IMR-90 (cell line): Measurements from ENCODE around the gene TSHZ1. TPM values are rescaled to one million over a fixed set of nuclear protein-coding genes. Genes with fewer than 3 reads are reported as not detected.

Experiments
- ATAC-seq: fragments of 200-7000 bp; cut with Tn5 transposase; 2 replicates; pipeline ENCODE4 v1.9.1; 2020; ENCODE audit warnings: low read depth, mild to moderate bottlenecking, moderate library complexity
- BruUV-seq: library from RNA; stranded (reverse); fragments of 400-500 nt; replicated peaks from 2 replicates; lab custom pipeline; 2021; lab: Mats Ljungman, UMichigan
- CTCF ChIA-PET: fragments of 300-600 bp; formaldehyde crosslinking; extraction: SDS; loops from one replicate; lab custom pipeline; 2021; ENCODE audit warnings: antibody characterized with exemption; lab: Yijun Ruan, JAX
- POLR2A ChIA-PET: fragments of 300-600 bp; sonication (Branson Sonifier 250); formaldehyde crosslinking; loops from one replicate; lab custom pipeline; 2022; ENCODE audit warnings: antibody characterized with exemption; ENCODE audit not compliant: unreplicated experiment; lab: Charles Lee
- DNase-seq: peaks from one replicate; pipeline ENCODE4 v3.0.0; 2013
- H2AFZ ChIP-seq: replicated peaks from 2 replicates; pipeline ENCODE3; 2013; ENCODE audit warnings: low read length, mild to moderate bottlenecking; ENCODE audit not compliant: poor library complexity
- H2AK5ac ChIP-seq: 2 replicates; pipeline ENCODE4 v1.6.1; 2013; ENCODE audit warnings: low read depth, low read length, inconsistent platforms
- H2AK9ac ChIP-seq: replicated peaks from 2 replicates; pipeline ENCODE3; 2013; ENCODE audit warnings: mild to moderate bottlenecking, low read depth, low read length, moderate library complexity; ENCODE audit not compliant: poor library complexity
- H2BK120ac ChIP-seq: 2 replicates; pipeline ENCODE4 v1.6.1; 2013; ENCODE audit warnings: low read depth, low read length, inconsistent platforms
- H2BK15ac ChIP-seq: 3 replicates; pipeline ENCODE4 v1.6.1; 2013; ENCODE audit warnings: low read depth, low read length, inconsistent platforms
- H2BK20ac ChIP-seq: 2 replicates; pipeline ENCODE4 v1.6.1; 2013; ENCODE audit warnings: low read depth, mild to moderate bottlenecking, inconsistent platforms, low read length, moderate library complexity
- H2BK5ac ChIP-seq: 2 replicates; pipeline ENCODE4 v1.6.1; 2013; ENCODE audit warnings: mild to moderate bottlenecking, low read depth, low read length, inconsistent platforms; ENCODE audit not compliant: poor library complexity, severe bottlenecking
- H3K14ac ChIP-seq: replicated peaks from 2 replicates; pipeline ENCODE4 v1.6.1; 2013; ENCODE audit warnings: low read depth, low read length, inconsistent platforms
- H3K18ac ChIP-seq: 2 replicates; pipeline ENCODE4 v1.6.1; 2013; ENCODE audit warnings: low read depth, low read length, control low read depth
- H3K23ac ChIP-seq: 2 replicates; pipeline ENCODE4 v1.6.1; 2013; ENCODE audit warnings: low read depth, low read length, inconsistent platforms
- H3K27ac ChIP-seq: 2 replicates; pipeline ENCODE4 v1.5.1; 2013; ENCODE audit warnings: mild to moderate bottlenecking, control low read depth, low read length; ENCODE audit not compliant: insufficient read depth
- H3K27me3 ChIP-seq: 2 replicates; pipeline ENCODE4 v1.6.1; 2013; ENCODE audit warnings: low read length; ENCODE audit not compliant: control insufficient read depth, insufficient read depth
- H3K36me3 ChIP-seq: 2 replicates; pipeline ENCODE4 v1.6.1; 2013; ENCODE audit warnings: low read length, mixed read lengths; ENCODE audit not compliant: control insufficient read depth, insufficient read depth
- H3K4ac ChIP-seq: 2 replicates; pipeline ENCODE4 v1.6.1; 2013; ENCODE audit warnings: low read depth, low read length, inconsistent platforms
- H3K4me1 ChIP-seq: 2 replicates; pipeline ENCODE4 v1.6.1; 2013; ENCODE audit warnings: low read length, mixed read lengths; ENCODE audit not compliant: control insufficient read depth, insufficient read depth
- H3K4me2 ChIP-seq: 2 replicates; pipeline ENCODE4 v1.6.1; 2013; ENCODE audit warnings: low read depth, mild to moderate bottlenecking, control low read depth, low read length, moderate library complexity
- H3K4me3 ChIP-seq: 2 replicates; pipeline ENCODE4 v1.5.1; 2013; ENCODE audit warnings: low read depth, mild to moderate bottlenecking, control low read depth, low read length, moderate library complexity; ENCODE audit not compliant: insufficient read depth
- H3K56ac ChIP-seq: 2 replicates; pipeline ENCODE4 v1.6.1; 2013; ENCODE audit warnings: low read length, inconsistent platforms; ENCODE audit not compliant: insufficient read depth; ENCODE audit errors: extremely low read depth
- H3K79me1 ChIP-seq, 2 experiments: 2 replicates each; pipeline ENCODE4 v1.6.1; 2013; ENCODE audit warnings: low read length in 2 of 2, inconsistent platforms in 1 of 2, low read depth in 1 of 2
- H3K9ac ChIP-seq: 2 replicates; pipeline ENCODE4 v1.6.1; 2013; ENCODE audit warnings: low read depth, low read length, control low read depth
- H3K9me1 ChIP-seq: 2 replicates; pipeline ENCODE4 v1.6.1; 2013; ENCODE audit warnings: low read length, inconsistent platforms; ENCODE audit not compliant: insufficient read depth
- H3K9me3 ChIP-seq: 2 replicates; pipeline ENCODE4 v1.6.1; 2013; ENCODE audit warnings: low read length; ENCODE audit not compliant: control insufficient read depth, insufficient read depth
- H4K20me1 ChIP-seq: 2 replicates; pipeline ENCODE4 v1.6.1; 2013; ENCODE audit warnings: low read length, inconsistent platforms; ENCODE audit not compliant: insufficient read depth
- H4K5ac ChIP-seq: 2 replicates; pipeline ENCODE4 v1.6.1; 2013; ENCODE audit warnings: mild to moderate bottlenecking, low read depth, low read length, control low read depth
- H4K8ac ChIP-seq, 2 experiments: 2 replicates each; pipeline ENCODE4 v1.6.1; 2013; ENCODE audit warnings: low read depth in 2 of 2, low read length in 2 of 2, control low read depth in 1 of 2, inconsistent platforms in 1 of 2
- H4K91ac ChIP-seq: 2 replicates; pipeline ENCODE4 v1.6.1; 2013; ENCODE audit warnings: low read depth, low read length, inconsistent platforms; ENCODE audit not compliant: insufficient read depth
- MAFK ChIP-seq: IDR thresholded peaks from 2 replicates; pipeline ENCODE4 v1.6.1; 2012; ENCODE audit warnings: low read depth, low read length, improper control_type of control experiment
- MXI1 ChIP-seq: IDR thresholded peaks from 2 replicates; pipeline ENCODE4 v1.6.1; 2012; ENCODE audit warnings: low read depth, mild to moderate bottlenecking, low read length, moderate library complexity, borderline replicate concordance
- POLR2A ChIP-seq: IDR thresholded peaks from 2 replicates; pipeline ENCODE4 v1.6.1; 2012; ENCODE audit warnings: mild to moderate bottlenecking, low read depth, low read length
- USF2 ChIP-seq: fragments of 150-350 bp; IDR thresholded peaks from 2 replicates; pipeline ENCODE4 v1.6.1; 2017; ENCODE audit warnings: mild to moderate bottlenecking, antibody characterized with exemption, low read length, low read depth
- WGBS, 2 experiments: methylation state at CpG; one replicate each; pipeline versions ENCODE4 v1.1.5 to v1.1.7; 2013; ENCODE audit warnings: missing lambda C conversion rate in 2 of 2; ENCODE audit not compliant: insufficient read length in 1 of 2; ENCODE audit errors: extremely low coverage in 2 of 2; 5-methylcytosine and 5-hydroxymethylcytosine counted together
- dilution Hi-C: fragments of 300-500 bp; cut with HindIII; formaldehyde crosslinking; loops from one replicate; pipeline ENCODE4 v1.14.3; 2018; ENCODE audit warnings: low sequenced_read_pairs; ENCODE audit not compliant: unreplicated experiment
- in situ Hi-C: fragments of 300-500 bp; cut with MboI; formaldehyde crosslinking; loops from 3 replicates; pipeline ENCODE4 v1.14.3; 2019; ENCODE audit warnings: low sequenced_read_pairs, inconsistent platforms, mixed read lengths
- intact Hi-C: fragments of 100-400 bp; cut with micrococcal nuclease; formaldehyde crosslinking; loops from 2 replicates; pipeline ENCODE4 v1.10.0; 2022
- polyA plus RNA-seq, 3 experiments: library from polyadenylated mRNA; depleted of rRNA; stranded (reverse); fragments of >200 nt; gene quantifications; 2 replicates each; pipeline ENCODE4 v1.2.3, GENCODE V29; 2012; ENCODE audit warnings: low replicate concordance in 1 of 3
- total RNA-seq: library from RNA; depleted of rRNA; stranded (reverse); fragments of >200 nt; gene quantifications from 2 replicates; pipeline ENCODE4 v1.2.3, GENCODE V29; 2012

The TSHZ1 gene
- total and polyA plus RNA-seq, 2 of the 4 experiments (the other 2 are of a cell fraction), result 7.1 to 10.0 TPM

DNA sequence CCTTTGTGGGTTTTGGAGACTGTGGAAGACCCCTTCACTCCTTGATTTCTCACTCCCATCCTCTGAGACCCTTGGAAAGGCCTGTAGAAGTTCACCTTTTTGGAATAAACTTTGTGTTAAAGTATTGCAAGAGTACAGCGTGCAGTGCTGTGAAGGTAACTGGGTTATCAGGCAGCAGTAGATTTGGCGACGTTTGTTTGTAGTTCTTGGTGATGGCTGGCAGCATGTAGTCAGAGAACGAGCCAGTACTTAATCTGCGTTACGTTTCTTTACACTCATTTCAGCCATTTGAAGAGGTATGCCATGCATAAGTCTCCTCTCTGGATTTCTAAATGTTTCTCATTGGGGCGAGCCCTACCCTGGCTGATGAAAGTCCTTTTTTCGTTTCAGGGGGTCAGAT lies 64.6 kb downstream of the TSHZ1 start:
- 86% methylated on average over 3 of the region's 8 CpGs; no CpG with 5 or more reads in 1 of the 2 experiments for WGBS, 2 experiments
- BruUV-seq, result no TSS peak
- intact Hi-C loops, result no loop called here
- H3K9ac ChIP-seq, result no peak overlapping the region
- no peak overlapping the region for H3K4me3 ChIP-seq
- no peak overlapping the region for H4K8ac ChIP-seq
- no peak overlapping the region for H2BK120ac ChIP-seq
- H3K23ac ChIP-seq, result no peak overlapping the region
- no peaks in the 10 kb centered on the region; the same call in 1 of the 2 replicates for H4K20me1 ChIP-seq
- H2AFZ ChIP-seq, result no peak overlapping the region
- ChIA-PET CTCF (no interaction called here), POLR2A (no interaction called here)
- H2BK5ac ChIP-seq, result no peak overlapping the region
- H3K9me3 ChIP-seq, result no peaks in the 10 kb centered on the region
- H2AK5ac ChIP-seq, result no peak overlapping the region
- no peak overlapping the region for H3K4ac ChIP-seq
- no peaks in the 10 kb centered on the region for H3K27me3 ChIP-seq
- DNase-seq (no peak), ATAC-seq (no peak)
- H4K5ac ChIP-seq, result no peak overlapping the region
- TF ChIP-seq POLR2A (no peak), USF2 (no peak), MAFK (no peak), MXI1 (no peak)
- no peak overlapping the region for H3K4me2 ChIP-seq
- no peak overlapping the region for H2BK20ac ChIP-seq
- H3K14ac ChIP-seq, result no peak overlapping the region
- H3K36me3 ChIP-seq, result no peaks in the 10 kb centered on the region
- in situ Hi-C loops, result no loop called here
- H3K79me1 ChIP-seq, result peaks cover 21 to 33% of the 10 kb centered on the region in 2 experiments
- H3K56ac ChIP-seq, result no peak overlapping the region
- no peak overlapping the region for H3K27ac ChIP-seq
- H3K18ac ChIP-seq, result no peak overlapping the region
- peaks cover 14% of the 10 kb centered on the region for H3K9me1 ChIP-seq
- H2AK9ac ChIP-seq, result no peak overlapping the region
- dilution Hi-C loops, result no loop called here
- no peak overlapping the region for H2BK15ac ChIP-seq
- H4K91ac ChIP-seq, result no peak overlapping the region
- 0 out of 2 replicates have a peak, but pooled peaks cover 1% of the 10 kb centered on the region for H3K4me1 ChIP-seq
